ENCODE data around the gene SINHCAF. TPM values are rescaled to one million over a fixed set of nuclear protein-coding genes. Genes with fewer than 3 reads are reported as not detected.

The SINHCAF gene
- total RNA-seq, 1 donor from 2014 or later, result 157 TPM

DNA sequence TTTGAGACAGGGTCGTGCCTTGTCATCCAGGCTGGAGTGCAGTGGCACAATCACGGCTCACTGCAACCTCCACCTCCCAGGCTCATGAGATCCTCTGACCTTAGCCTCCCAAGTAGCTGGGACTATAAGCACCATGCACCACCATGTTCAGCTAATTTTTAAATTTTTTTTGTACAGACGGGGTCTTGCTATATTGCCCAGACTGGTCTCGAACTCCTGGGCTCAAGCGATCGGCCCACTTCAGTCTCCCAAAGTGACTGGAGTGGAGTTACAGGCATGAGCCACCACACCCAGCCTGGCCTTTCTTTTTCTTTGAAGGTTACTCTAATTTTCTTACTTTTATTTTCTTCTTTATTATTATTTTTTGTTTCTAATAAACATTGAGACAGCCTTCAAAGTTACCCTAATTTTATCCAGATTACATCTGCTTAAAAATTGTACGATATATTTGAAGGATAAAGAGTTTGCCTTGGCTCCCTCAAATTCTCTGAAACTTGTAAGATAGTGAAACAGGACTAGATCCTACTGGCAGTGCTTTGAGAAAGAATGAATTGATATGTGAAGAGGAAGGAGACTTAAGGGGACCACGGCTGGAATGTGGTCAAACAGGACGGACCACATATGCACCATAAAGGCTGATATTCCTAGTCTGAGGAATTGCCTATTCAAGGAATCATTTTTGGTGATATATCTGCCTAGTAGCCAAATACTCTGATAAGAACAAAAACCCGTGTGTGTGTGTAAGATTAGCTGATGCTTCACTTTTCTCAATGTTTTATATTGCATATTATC, 14.1 kb upstream of the SINHCAF start:
- no peak for TF ChIP-seq CTCF (IDR thresholded peaks at IDR 0.05)
- H3K36me3 Mint-ChIP-seq (ENCODE audit: low read depth), result no peaks in the 10 kb centered on the region
- no peaks in the 10 kb centered on the region for H3K9me3 Mint-ChIP-seq
- ATAC-seq (ENCODE audit: low read depth) (no peak), DNase-seq (no peak)
- H3K4me1 Mint-ChIP-seq, result no peaks in the 10 kb centered on the region
- ChIA-PET CTCF (no interaction called here), POLR2A (interaction anchor here (0.6 kb wide), 1 partner anchor 23 kb away, joined by 8 read pairs; no protein-coding TSS in a partner anchor)
- no peak overlapping the region for H3K27ac Mint-ChIP-seq
- no peak overlapping the region for H3K4me3 Mint-ChIP-seq
- intact Hi-C loops (cut with micrococcal nuclease), result no loop called here
- H3K27me3 Mint-ChIP-seq, result no peaks in the 10 kb centered on the region

GRCh38 chr12:31337952-31338351, 12.0 kb upstream of the SINHCAF start:
- ATAC-seq (ENCODE audit: low read depth) (no peak), DNase-seq (no peak)
- POLR2A ChIA-PET, result interaction anchor here (0.7 to 2.4 kb wide), 3 partner anchors 12 to 96 kb away, joined by 3 to 11 read pairs (median 7); partner anchors contain the start of gene SINHCAF
- intact Hi-C loops (cut with micrococcal nuclease), result no loop called here
- no peak overlapping the region for H3K27ac Mint-ChIP-seq
- H3K4me1 Mint-ChIP-seq, result no peaks in the 10 kb centered on the region
- no peaks in the 10 kb centered on the region for H3K9me3 Mint-ChIP-seq
- no peak for TF ChIP-seq CTCF (IDR thresholded peaks at IDR 0.05)
- H3K36me3 Mint-ChIP-seq (ENCODE audit: low read depth), result no peaks in the 10 kb centered on the region
- CTCF ChIA-PET, result no interaction called here
- no peaks in the 10 kb centered on the region for H3K27me3 Mint-ChIP-seq
- H3K4me3 Mint-ChIP-seq, result no peak overlapping the region

DNA sequence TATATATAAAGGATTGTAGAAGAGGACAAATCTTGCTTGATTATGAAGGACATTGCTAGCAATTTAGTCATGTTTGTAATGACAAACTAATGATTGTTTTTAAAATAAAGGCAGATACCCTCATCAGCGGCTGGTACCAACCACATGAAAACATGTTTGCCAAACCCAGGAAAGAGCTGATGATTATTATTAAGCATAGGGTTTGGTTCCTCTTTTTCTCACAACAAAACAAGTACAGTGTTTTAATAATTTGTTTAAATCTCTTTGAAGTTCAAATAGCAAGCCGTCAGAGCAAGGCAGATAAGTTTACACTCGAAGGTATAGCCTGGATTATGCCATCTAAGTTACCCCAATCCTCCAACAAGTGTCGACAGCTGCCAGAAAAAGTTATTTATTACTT, 5.3 kb upstream of the SINHCAF start:
- H3K27ac Mint-ChIP-seq, result peak overlapping the region; percentile 59
- no peaks in the 10 kb centered on the region for H3K9me3 Mint-ChIP-seq
- intact Hi-C loops (cut with micrococcal nuclease), result no loop called here
- ATAC-seq (ENCODE audit: low read depth), result peak; percentile 51
- H3K4me3 Mint-ChIP-seq, result no peak overlapping the region
- no peaks in the 10 kb centered on the region for H3K27me3 Mint-ChIP-seq
- no peaks in the 10 kb centered on the region for H3K36me3 Mint-ChIP-seq (ENCODE audit: low read depth)
- no peak for DNase-seq
- TF ChIP-seq CTCF (IDR thresholded peaks at IDR 0.05), result no peak
- CTCF ChIA-PET, result interaction anchor here (0.5 to 1.4 kb wide), 3 partner anchors 11 to 78 kb away, joined by 3 to 5 read pairs (median 3); no protein-coding TSS in a partner anchor
- peaks cover 16% of the 10 kb centered on the region for H3K4me1 Mint-ChIP-seq
- POLR2A ChIA-PET, result no interaction called here

DNA sequence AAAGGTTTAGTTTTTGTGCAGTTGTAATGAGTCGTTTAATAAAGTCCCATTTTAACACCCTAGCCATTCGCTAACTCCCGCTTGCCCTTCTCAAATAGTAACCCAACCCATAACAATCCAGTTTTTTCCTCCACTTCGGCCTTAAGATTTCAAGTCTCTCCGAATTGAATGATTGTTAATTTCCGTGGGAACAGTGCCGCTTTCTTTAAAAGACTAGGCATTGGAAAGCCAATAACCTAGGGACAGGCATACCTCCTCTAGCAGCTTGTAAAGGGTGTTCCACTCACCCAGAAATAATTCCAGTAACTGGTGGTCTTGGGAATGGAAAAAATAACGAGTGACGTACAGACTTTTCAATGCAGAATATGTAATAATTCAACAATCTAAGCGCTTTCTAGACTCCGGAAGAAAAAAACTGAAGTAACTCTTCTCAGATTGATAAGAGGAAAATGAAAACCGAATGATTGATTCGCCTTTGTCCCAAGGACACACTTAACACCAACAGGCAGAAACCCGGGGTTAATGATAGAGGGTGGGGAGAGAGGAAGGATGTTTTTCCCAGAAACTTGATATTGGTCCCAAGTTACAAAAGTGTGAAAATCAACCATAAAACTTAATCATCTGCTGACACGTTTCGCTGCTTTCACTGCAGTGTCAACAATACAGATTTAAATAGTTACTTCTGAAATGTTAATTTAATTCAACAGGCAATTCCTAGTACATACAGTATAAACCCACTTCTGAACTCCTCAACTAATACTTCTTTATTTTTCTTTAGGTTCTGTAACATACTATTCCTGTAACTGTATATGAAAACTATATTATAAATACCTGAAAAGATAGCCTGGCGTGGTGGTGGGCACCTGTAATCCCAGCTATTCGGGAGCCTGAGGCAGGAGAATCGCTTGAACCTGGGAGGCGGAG, 1.0 kb upstream of the SINHCAF start:
- peaks cover 28% of the 10 kb centered on the region for H3K4me1 Mint-ChIP-seq
- DNase-seq (no peak), ATAC-seq (ENCODE audit: low read depth) (no peak)
- H3K36me3 Mint-ChIP-seq (ENCODE audit: low read depth), result peaks cover 19% of the 10 kb centered on the region
- H3K27ac Mint-ChIP-seq, result peak overlapping the region; percentile 97
- TF ChIP-seq CTCF (IDR thresholded peaks at IDR 0.05), result no peak
- H3K4me3 Mint-ChIP-seq, result peak overlapping the region; percentile 96
- ChIA-PET POLR2A (interaction anchor here (0.6 to 6.1 kb wide), 16 partner anchors 10 to 1429 kb away, joined by 3 to 116 read pairs (median 6); partner anchors contain the start of gene YARS2), CTCF (interaction anchor here (0.8 kb wide), 1 partner anchor 55 kb away, joined by 4 read pairs; no protein-coding TSS in a partner anchor)
- intact Hi-C loops (cut with micrococcal nuclease), result loop anchor here (1.0 to 10.0 kb wide), 14 partner anchors 10 to 1942 kb away; partner anchors contain the start of genes AMN1, CAPRIN2, DDX11 and DENND5B
- H3K27me3 Mint-ChIP-seq, result no peaks in the 10 kb centered on the region
- H3K9me3 Mint-ChIP-seq, result no peaks in the 10 kb centered on the region

All from activated B cell treated with CpG ODN at 0.5 μM for 24 hours (primary cell).